ENCODE measurements around the gene NRIP3. TPM values are rescaled to one million over a fixed set of nuclear protein-coding genes. Genes with fewer than 3 reads are reported as not detected.

The NRIP3 gene
- total and polyA plus RNA-seq, 9 of the 15 experiments (the other 6 are each of a cell fraction or from before 2014, with no cell fraction given), result 4.4 to 18.7 (median 11.6) TPM

- 0 out of 2 replicates have a peak, but pooled peaks have one; percentile 25 for TF ChIP-seq RERE (CRISPR knock-in tag; IDR thresholded peaks at IDR 0.05; ENCODE audit: borderline replicate concordance)
- TF ChIP-seq FOXK1 (CRISPR knock-in tag; IDR thresholded peaks at IDR 0.05; ENCODE audit: borderline replicate concordance), result no peak
- TF ChIP-seq ZNF507 (tag; conservative IDR thresholded peaks at IDR 0.05), result no peak
- TF ChIP-seq ZNF311 (CRISPR knock-in tag; IDR thresholded peaks at IDR 0.05), result no peak
- no peak for TF ChIP-seq ZNF589 (CRISPR knock-in tag; IDR thresholded peaks at IDR 0.05; ENCODE audit: low read depth)
- no peak for TF ChIP-seq ZNF274 (IDR thresholded peaks at IDR 0.05; ENCODE audit: borderline replicate concordance, low read depth, low read length)
- 0 out of 2 replicates have a peak, but pooled peaks have one; percentile 2 for TF ChIP-seq TAF7 (tag; IDR thresholded peaks at IDR 0.05)
- no peak for TF ChIP-seq TAF15 (IDR thresholded peaks at IDR 0.05; ENCODE audit: low read depth, low read length)
- no peak for TF ChIP-seq FOS (IDR thresholded peaks at IDR 0.05; ENCODE audit: extremely low read depth, insufficient read length)
- peak in 1 of 2 experiments; percentile 27; a peak in 1 of 4 replicates for TF ChIP-seq FOXA3 (CRISPR knock-in tag; conservative IDR thresholded peaks at IDR 0.05 in 1 of 2, IDR thresholded peaks at IDR 0.05 in 1 of 2)
- TF ChIP-seq PTTG1 (tag; IDR thresholded peaks at IDR 0.05; ENCODE audit: low read depth), result no peak
- no peak for TF ChIP-seq NCOA2 (IDR thresholded peaks at IDR 0.05; ENCODE audit: partially characterized antibody in 2 of 2)
- TF ChIP-seq CHD1 (IDR thresholded peaks at IDR 0.05; ENCODE audit: low read length), result no peak
- TF ChIP-seq, protein P1, sequence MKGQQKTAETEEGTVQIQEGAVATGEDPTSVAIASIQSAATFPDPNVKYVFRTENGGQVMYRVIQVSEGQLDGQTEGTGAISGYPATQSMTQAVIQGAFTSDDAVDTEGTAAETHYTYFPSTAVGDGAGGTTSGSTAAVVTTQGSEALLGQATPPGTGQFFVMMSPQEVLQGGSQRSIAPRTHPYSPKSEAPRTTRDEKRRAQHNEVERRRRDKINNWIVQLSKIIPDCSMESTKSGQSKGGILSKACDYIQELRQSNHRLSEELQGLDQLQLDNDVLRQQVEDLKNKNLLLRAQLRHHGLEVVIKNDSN (CRISPR knock-in tag; IDR thresholded peaks at IDR 0.05), result no peak
- no peak for TF ChIP-seq SIN3B (IDR thresholded peaks at IDR 0.05; ENCODE audit: low read depth)
- TF ChIP-seq NCOR1 (IDR thresholded peaks at IDR 0.05), result no peak
- no peak for TF ChIP-seq NFRKB (IDR thresholded peaks at IDR 0.05; ENCODE audit: low read depth)
- no peak for TF ChIP-seq NEUROD1 (IDR thresholded peaks at IDR 0.05; ENCODE audit: borderline replicate concordance, low read depth, low read length, partially characterized antibody)
- no peak for TF ChIP-seq ZNF263 (CRISPR knock-in tag; IDR thresholded peaks at IDR 0.05; ENCODE audit: borderline replicate concordance)
- no peak for TF ChIP-seq RBFOX2 (IDR thresholded peaks at IDR 0.05; ENCODE audit: low read depth, low read length)
- no peak for TF ChIP-seq PHTF2 (CRISPR knock-in tag; IDR thresholded peaks at IDR 0.05)
- no peak for TF ChIP-seq TOE1 (IDR thresholded peaks at IDR 0.05; ENCODE audit: borderline replicate concordance)
- TF ChIP-seq TOE1 (CRISPR knock-in tag; IDR thresholded peaks at IDR 0.05; ENCODE audit: borderline replicate concordance, low read depth), result no peak
Observed at GRCh38 chr11:8963569-8964323, 40.1 kb downstream of the NRIP3 start (continued).

Measured in K562 (cell line).